ENCODE data around the gene VDAC1.
A peak's percentile ranks its signal among the peaks of the same experiment; 100 is the strongest.

Gene VDAC1

GRCh38 chr5:134004626-134005416, at the start of gene VDAC1:
TSS of gene VDAC1 (minus strand) at chr5:134004975. CDS start at chr5:133993012, 11,963 bp downstream.
- Histone ChIP-seq H2AFZ (ENCODE audit: low read depth, low read length) (peak within 1 kb of the TSS; percentile 74), H3K4me1 (ENCODE audit: insufficient read depth, low read length) (peaks cover 41% of the 10 kb centered on the region), H3K9ac (ENCODE audit: low read depth, low read length) (peak within 1 kb of the TSS; percentile 89), H3K27me3 (ENCODE audit: insufficient read depth, low read length, poor library complexity) (no peaks in the 10 kb centered on the region), H3K4me2 (ENCODE audit: insufficient read depth, low read length) (peak within 1 kb of the TSS; percentile 86), H3K4me3 (ENCODE audit: low read depth in 1 of 2, low read length in 2 of 2) (peak within 1 kb of the TSS; percentile 71 to 85), H3K36me3 (ENCODE audit: insufficient read depth, low read length) (peaks cover 30% of the 10 kb centered on the region), H3K9me3 (ENCODE audit: insufficient read depth, low read length, severe bottlenecking) (no peaks in the 10 kb centered on the region), H3K79me2 (ENCODE audit: insufficient read depth, low read length) (peaks cover 63% of the 10 kb centered on the region), H3K27ac (ENCODE audit: low read length) (peak within 1 kb of the TSS; percentile 80), H4K20me1 (ENCODE audit: insufficient read depth, low read length) (peaks cover 33% of the 10 kb centered on the region)
- TF ChIP-seq EZH2 (IDR thresholded peaks at IDR 0.05; ENCODE audit: borderline replicate concordance, low read depth, low read length, severe bottlenecking), result no peak
- TF ChIP-seq CTCF (IDR thresholded peaks at IDR 0.05; ENCODE audit: borderline replicate concordance, extremely low read depth, low read length, poor library complexity, severe bottlenecking), result no peak
- peak; percentile 84 for DNase-seq
- peak; percentile 82 for ATAC-seq (ENCODE audit: insufficient read depth, low read depth)

GRCh38 chr5:134053840-134054338, 49.1 kb upstream of the VDAC1 start:
- TF ChIP-seq CTCF (IDR thresholded peaks at IDR 0.05; ENCODE audit: borderline replicate concordance, extremely low read depth, low read length, poor library complexity, severe bottlenecking), result no peak
- no peak for TF ChIP-seq EZH2 (IDR thresholded peaks at IDR 0.05; ENCODE audit: borderline replicate concordance, low read depth, low read length, severe bottlenecking)
- H2AFZ ChIP-seq (ENCODE audit: low read depth, low read length), result 0 out of 2 replicates have a peak overlapping the region, but pooled peaks have one; percentile 12
- H3K4me1 ChIP-seq (ENCODE audit: insufficient read depth, low read length), result peaks cover 21% of the 10 kb centered on the region
- H3K79me2 ChIP-seq (ENCODE audit: insufficient read depth, low read length), result no peaks in the 10 kb centered on the region
- peak; percentile 82 for ATAC-seq (ENCODE audit: insufficient read depth, low read depth)
- 0 out of 2 replicates have a peak, but pooled peaks cover 3% of the 10 kb centered on the region for H4K20me1 ChIP-seq (ENCODE audit: insufficient read depth, low read length)
- no peak overlapping the region for H3K9ac ChIP-seq (ENCODE audit: low read depth, low read length)
- H3K36me3 ChIP-seq (ENCODE audit: insufficient read depth, low read length), result no peaks in the 10 kb centered on the region
- no peak overlapping the region for H3K4me2 ChIP-seq (ENCODE audit: insufficient read depth, low read length)
- H3K9me3 ChIP-seq (ENCODE audit: insufficient read depth, low read length, severe bottlenecking), result no peaks in the 10 kb centered on the region
- H3K27ac ChIP-seq (ENCODE audit: low read length), result 0 out of 2 replicates have a peak overlapping the region, but pooled peaks have one; percentile 6
- DNase-seq, result peak; percentile 34
- no peaks in the 10 kb centered on the region for H3K27me3 ChIP-seq (ENCODE audit: insufficient read depth, low read length, poor library complexity)
- no peak overlapping the region for H3K4me3 ChIP-seq (ENCODE audit: low read depth in 1 of 2, low read length in 2 of 2)

- H3K36me3 ChIP-seq (ENCODE audit: insufficient read depth, low read length), result no peaks in the 10 kb centered on the region
- H3K79me2 ChIP-seq (ENCODE audit: insufficient read depth, low read length), result no peaks in the 10 kb centered on the region
- H3K4me1 ChIP-seq (ENCODE audit: insufficient read depth, low read length), result peaks cover 21% of the 10 kb centered on the region
- no peaks in the 10 kb centered on the region for H4K20me1 ChIP-seq (ENCODE audit: insufficient read depth, low read length)
- H3K27me3 ChIP-seq (ENCODE audit: insufficient read depth, low read length, poor library complexity), result no peaks in the 10 kb centered on the region
- H3K9ac ChIP-seq (ENCODE audit: low read depth, low read length), result no peak overlapping the region
- H3K4me2 ChIP-seq (ENCODE audit: insufficient read depth, low read length), result no peak overlapping the region
- 0 out of 2 replicates have a peak overlapping the region, but pooled peaks have one; percentile 12 for H2AFZ ChIP-seq (ENCODE audit: low read depth, low read length)
- ATAC-seq (ENCODE audit: insufficient read depth, low read depth) (peak; percentile 42; the same call in 2 of the 3 replicates), DNase-seq (no peak)
- no peak for TF ChIP-seq EZH2 (IDR thresholded peaks at IDR 0.05; ENCODE audit: borderline replicate concordance, low read depth, low read length, severe bottlenecking)
- no peak for TF ChIP-seq CTCF (IDR thresholded peaks at IDR 0.05; ENCODE audit: borderline replicate concordance, extremely low read depth, low read length, poor library complexity, severe bottlenecking)
- H3K4me3 ChIP-seq (ENCODE audit: low read depth in 1 of 2, low read length in 2 of 2), result no peak overlapping the region
- no peaks in the 10 kb centered on the region for H3K9me3 ChIP-seq (ENCODE audit: insufficient read depth, low read length, severe bottlenecking)
- peak overlapping the region; percentile 6; the same call in 1 of the 2 replicates for H3K27ac ChIP-seq (ENCODE audit: low read length)
These were observed 48.6 kb upstream of the VDAC1 start for GRCh38 chr5:134053314-134053839.
